ENCODE measurements around the gene SLC29A4.

- TF ChIP-seq TEAD4 (IDR thresholded peaks at IDR 0.05): no peak
- TF ChIP-seq TAF1 (IDR thresholded peaks at IDR 0.05; ENCODE audit: low read depth): no peak
- no peak for TF ChIP-seq MAX (IDR thresholded peaks at IDR 0.05)
- no peak for TF ChIP-seq CEBPB (IDR thresholded peaks at IDR 0.05)
- TF ChIP-seq RAD21 (IDR thresholded peaks at IDR 0.05; ENCODE audit: low read depth): no peak
- no peak for TF ChIP-seq FOXM1 (IDR thresholded peaks at IDR 0.05; ENCODE audit: borderline replicate concordance, low read depth)
- TF ChIP-seq TCF12 (IDR thresholded peaks at IDR 0.05; ENCODE audit: low read depth): no peak
- no peak for TF ChIP-seq YY1 (IDR thresholded peaks at IDR 0.05; ENCODE audit: low read depth)
Observed at GRCh38 chr7:5255832-5256231, 26.9 kb upstream of the SLC29A4 start.

Data from Ishikawa (cell line).